H54 (cell line): Measurements from ENCODE around the gene HBG1.
A peak's percentile ranks its signal among the peaks of the same experiment; 100 is the strongest.
"Not testable (repeated sequence)": the region's sequence is repeated elsewhere in the genome, so short reads cannot be mapped to it uniquely, and the experiment has no call there.

Source experiments
- DNase-seq: peaks from one replicate; pipeline ENCODE4 v3.0.0; 2011; ENCODE audit warnings: low spot score, mixed read lengths; ENCODE audit not compliant: insufficient read length
- FAIRE-seq: peaks from 3 replicates; lab custom pipeline; 2011; peaks lifted over from hg19 to GRCh38; lab: Jason Lieb, UNC
- POLR2A ChIP-seq: IDR thresholded peaks from 2 replicates; pipeline ENCODE4 v1.6.1; 2011; ENCODE audit warnings: low read depth, mild to moderate bottlenecking, low read length

The HBG1 gene

GRCh38 chr11:5249807-5250396, at the start of gene HBG1:
HBG1 (minus strand) TSS chr11:5249857; CDS start chr11:5249804, 53 bp downstream.
- peak; percentile 68 for FAIRE-seq
- not testable (repeated sequence) for DNase-seq

- peak; percentile 57 for FAIRE-seq
- TF ChIP-seq POLR2A = no peak
- DNase-seq = no peak
Measured at GRCh38 chr11:5298451-5298850, 48.8 kb upstream of the HBG1 start.

- no peak for DNase-seq
- FAIRE-seq = peak; percentile 6
Measured at GRCh38 chr11:5297721-5298323, 48.2 kb upstream of the HBG1 start.

GRCh38 chr11:5294342-5294995, 44.8 kb upstream of the HBG1 start:
- FAIRE-seq, DNase-seq: not testable (repeated sequence)

More at GRCh38 chr11:5297721-5298323, 48.2 kb upstream of the HBG1 start:
- no peak for TF ChIP-seq POLR2A

GRCh38 chr11:5293028-5293427, 43.4 kb upstream of the HBG1 start:
- DNase-seq (no peak), FAIRE-seq (no peak)
- no peak for TF ChIP-seq POLR2A

- peak; percentile 22 for DNase-seq
- no peak for TF ChIP-seq POLR2A
- peak; percentile 96 for FAIRE-seq
Measured at GRCh38 chr11:5291207-5291838, 41.7 kb upstream of the HBG1 start.

GRCh38 chr11:5290106-5290505, 40.4 kb upstream of the HBG1 start:
- TF ChIP-seq POLR2A = no peak
- DNase-seq (no peak), FAIRE-seq (no peak)

GRCh38 chr11:5289696-5290095, 40.0 kb upstream of the HBG1 start:
- DNase-seq (no peak), FAIRE-seq (peak; percentile 43)

GRCh38 chr11:5288906-5289550, 39.4 kb upstream of the HBG1 start:
- TF ChIP-seq POLR2A = no peak
- peak; percentile 61 for FAIRE-seq
- no peak for DNase-seq

More at GRCh38 chr11:5289696-5290095, 40.0 kb upstream of the HBG1 start:
- no peak for TF ChIP-seq POLR2A

GRCh38 chr11:5288108-5288905, 38.6 kb upstream of the HBG1 start:
- peak; percentile 85 for FAIRE-seq
- no peak for DNase-seq
- no peak for TF ChIP-seq POLR2A

- FAIRE-seq (no peak), DNase-seq (no peak)
- TF ChIP-seq POLR2A = no peak
Measured at GRCh38 chr11:5286901-5287300, 37.2 kb upstream of the HBG1 start.

- no peak for DNase-seq
- FAIRE-seq = no peak
- no peak for TF ChIP-seq POLR2A
Measured at GRCh38 chr11:5286351-5286750, 36.7 kb upstream of the HBG1 start.

GRCh38 chr11:5285703-5286340, 36.2 kb upstream of the HBG1 start:
- TF ChIP-seq POLR2A = no peak
- no peak for FAIRE-seq
- no peak for DNase-seq
